ENCODE data around the gene LPP. TPM values are rescaled to one million over a fixed set of nuclear protein-coding genes. Genes with fewer than 3 reads are reported as not detected.

LPP gene
- total RNA-seq, 1 experiment from 2014 or later = 32.6 TPM

GRCh38 chr3:188248036-188248561 is 94.1 kb downstream of the LPP start:
- no peak for DNase-seq (ENCODE audit: low read depth)

GRCh38 chr3:188253123-188253793 is 99.3 kb downstream of the LPP start:
- no peak for DNase-seq (ENCODE audit: low read depth)

GRCh38 chr3:188253800-188254452 is 100.0 kb downstream of the LPP start:
- no peak for DNase-seq (ENCODE audit: low read depth)

- no peak for DNase-seq (ENCODE audit: low read depth)
These were observed 100.6 kb downstream of the LPP start for GRCh38 chr3:188254520-188255070.

GRCh38 chr3:188255190-188255589 is 101.2 kb downstream of the LPP start:
- DNase-seq (ENCODE audit: low read depth) = no peak

- no peak for DNase-seq (ENCODE audit: low read depth)
These were observed 102.8 kb downstream of the LPP start for GRCh38 chr3:188256758-188257157.

GRCh38 chr3:188257384-188258026 is 103.5 kb downstream of the LPP start:
- no peak for DNase-seq (ENCODE audit: low read depth)

- DNase-seq (ENCODE audit: low read depth) = no peak
These were observed 105.2 kb downstream of the LPP start for GRCh38 chr3:188259191-188259590.

- DNase-seq (ENCODE audit: low read depth) = no peak
These were observed 105.6 kb downstream of the LPP start for GRCh38 chr3:188259596-188259995.

GRCh38 chr3:188261011-188261410 is 107.1 kb downstream of the LPP start:
- DNase-seq (ENCODE audit: low read depth) = no peak

- DNase-seq (ENCODE audit: low read depth) = no peak
These were observed 108.5 kb downstream of the LPP start for GRCh38 chr3:188262488-188262887.

- DNase-seq (ENCODE audit: low read depth) = peak; percentile 95
These were observed 109.1 kb downstream of the LPP start for GRCh38 chr3:188262913-188263683.

GRCh38 chr3:188264226-188265207 is 110.6 kb downstream of the LPP start:
- peak; percentile 82 for DNase-seq (ENCODE audit: low read depth)

GRCh38 chr3:188266562-188267274 is 112.8 kb downstream of the LPP start:
- DNase-seq (ENCODE audit: low read depth) = peak; percentile 83

- DNase-seq (ENCODE audit: low read depth) = peak; percentile 57
These were observed 113.9 kb downstream of the LPP start for GRCh38 chr3:188267790-188268335.

GRCh38 chr3:188268336-188268735 is 114.4 kb downstream of the LPP start:
- no peak for DNase-seq (ENCODE audit: low read depth)

- no peak for DNase-seq (ENCODE audit: low read depth)
These were observed 115.1 kb downstream of the LPP start for GRCh38 chr3:188269040-188269439.

- DNase-seq (ENCODE audit: low read depth) = peak; percentile 97
These were observed 116.5 kb downstream of the LPP start for GRCh38 chr3:188270423-188270972.

- peak; percentile 56 for DNase-seq (ENCODE audit: low read depth)
These were observed 117.4 kb downstream of the LPP start for GRCh38 chr3:188271226-188271914.

Measured in M059J (cell line).